GM03348 (cell line): ENCODE data around the gene GNAT3.

Experiments
- DNase-seq: peaks from one replicate; pipeline ENCODE4 v3.0.0; 2012; ENCODE audit warnings: low spot score

Gene GNAT3

DNA sequence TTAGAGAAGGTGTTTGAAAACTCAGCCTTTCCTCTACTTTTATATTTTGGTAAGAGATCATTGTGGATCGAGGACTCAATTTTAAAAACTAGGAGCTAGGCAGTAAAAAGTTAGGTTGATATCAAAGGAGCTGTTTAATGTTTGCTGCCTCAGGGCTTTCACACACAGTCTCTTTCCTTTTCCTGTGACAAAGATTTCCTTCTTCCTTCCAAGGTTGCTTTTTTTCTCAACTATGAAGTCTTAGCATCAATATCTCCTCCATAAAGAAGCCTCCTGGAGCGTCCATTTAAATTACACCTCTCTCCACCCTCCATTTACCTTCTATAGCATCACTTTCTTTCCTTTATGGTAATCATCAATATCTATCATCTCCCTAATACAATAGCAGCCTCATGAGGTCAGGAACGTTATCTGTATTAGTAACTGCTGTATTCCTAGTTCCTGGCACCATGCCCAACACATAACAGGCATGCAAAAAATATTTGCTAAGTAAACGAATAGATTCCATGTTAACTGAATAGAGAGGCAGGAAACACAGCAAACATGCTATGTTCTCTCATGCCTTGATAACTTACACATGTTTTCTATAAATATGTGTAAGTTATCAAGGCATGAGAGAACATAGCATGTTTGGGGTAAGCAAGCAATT lies 48.5 kb downstream of the GNAT3 start:
- DNase-seq = no peak

- no peak for DNase-seq
These were observed 51.0 kb downstream of the GNAT3 start for GRCh38 chr7:80460857-80461256.

DNA sequence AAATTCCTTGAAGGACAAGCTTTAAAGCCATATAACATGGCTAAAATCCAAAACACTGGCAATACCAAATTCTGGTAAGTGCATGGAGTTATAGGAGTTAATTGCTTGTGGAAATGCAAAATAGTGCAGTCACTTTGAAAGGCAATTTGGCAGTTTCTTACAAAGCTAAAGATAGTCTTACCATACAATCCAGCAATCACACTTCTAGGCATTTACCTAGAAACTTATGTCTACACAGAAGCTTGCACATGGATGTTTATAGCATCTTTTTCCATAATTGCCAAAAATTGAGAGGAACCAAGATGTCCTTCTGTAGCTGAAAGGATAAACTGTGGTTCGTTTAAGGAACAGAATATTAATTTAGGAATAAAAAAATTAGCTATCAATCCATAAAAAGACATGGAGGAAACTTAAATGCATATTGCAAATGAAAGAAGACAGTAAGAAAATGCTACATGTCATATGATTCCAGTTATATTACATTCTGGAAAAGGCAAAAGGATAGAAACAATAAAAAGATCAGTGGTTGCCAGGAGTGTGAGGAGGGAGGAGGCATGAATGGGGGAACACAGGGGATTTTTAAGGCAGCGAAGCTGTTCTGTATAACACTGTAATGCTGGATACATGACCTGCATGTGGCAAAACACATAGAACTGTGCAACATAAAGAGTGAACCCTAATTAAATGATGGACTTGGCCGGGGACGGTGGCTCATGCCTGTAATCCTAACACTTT lies 51.9 kb downstream of the GNAT3 start:
- no peak for DNase-seq

DNA sequence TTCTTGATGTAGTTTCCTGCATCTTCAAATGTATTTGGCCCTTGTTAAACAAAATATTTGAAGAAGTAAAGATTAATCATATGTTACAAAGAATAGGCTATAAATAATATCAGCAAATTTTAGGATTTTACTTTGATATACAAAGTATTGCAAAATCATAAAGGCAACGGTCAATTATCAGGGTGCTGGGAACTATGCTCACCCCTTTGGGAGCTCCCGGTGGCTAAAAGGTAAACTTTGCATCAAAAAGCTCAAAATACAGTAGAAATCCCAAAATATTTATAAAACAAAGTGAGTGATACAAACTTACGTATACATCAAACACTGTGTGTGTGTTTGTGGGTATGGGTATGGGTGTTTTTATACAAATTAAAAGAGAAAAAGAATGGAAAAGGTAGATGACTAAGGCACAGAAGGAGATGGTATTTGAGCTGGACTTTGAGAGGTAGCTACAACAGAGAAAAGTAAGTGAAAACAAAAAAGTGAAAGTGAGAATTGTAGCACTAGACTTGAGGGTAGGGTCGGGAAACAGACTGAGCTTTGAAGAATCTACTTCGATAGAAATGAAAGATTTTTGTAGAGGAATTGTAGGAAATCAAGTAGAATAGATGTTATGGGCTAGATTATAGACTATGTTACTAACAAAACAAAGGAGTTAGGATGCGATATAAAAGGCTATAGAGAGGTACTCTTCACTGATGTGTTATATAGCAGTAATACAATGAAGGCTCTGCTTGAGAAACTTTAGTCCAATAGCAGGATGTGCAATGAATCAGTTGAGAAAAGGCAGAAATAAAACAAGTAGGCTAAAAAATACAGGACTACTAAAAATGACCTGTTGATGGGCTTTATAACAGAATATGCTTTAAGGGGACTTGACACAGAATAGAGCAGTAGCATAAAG lies 52.8 kb downstream of the GNAT3 start:
- DNase-seq = no peak

DNA sequence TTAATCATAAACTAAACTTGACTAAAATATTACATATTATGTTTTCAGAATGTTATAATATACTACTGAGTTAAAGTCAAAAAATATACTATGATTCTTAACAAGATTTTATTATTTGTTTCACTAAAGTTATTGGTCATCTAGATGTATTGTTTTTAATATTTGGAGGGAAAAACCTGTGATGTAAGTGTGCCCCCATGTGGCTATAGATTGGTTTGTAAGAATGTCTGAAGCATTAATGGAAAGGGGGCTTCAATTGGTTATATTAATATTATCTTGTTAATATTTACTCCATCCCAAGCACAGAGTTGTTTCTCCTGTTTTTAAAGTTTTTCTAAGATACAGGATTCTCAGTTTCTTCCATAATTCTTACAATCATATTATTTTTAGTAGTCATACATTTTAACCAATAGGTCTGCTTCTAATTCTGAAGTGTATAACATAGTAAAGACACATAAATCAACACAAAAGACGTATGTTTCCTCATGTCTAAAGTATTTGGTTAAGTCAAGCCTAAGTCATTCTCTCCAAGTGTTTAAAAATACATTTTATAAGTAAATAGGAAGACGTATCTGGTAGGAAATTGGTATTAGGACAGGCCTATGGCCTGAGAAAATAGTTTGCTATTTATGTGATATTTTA lies 58.0 kb downstream of the GNAT3 start:
- DNase-seq = peak; percentile 23

- DNase-seq = peak; percentile 15
These were observed 61.1 kb downstream of the GNAT3 start for GRCh38 chr7:80450621-80451308.

DNA sequence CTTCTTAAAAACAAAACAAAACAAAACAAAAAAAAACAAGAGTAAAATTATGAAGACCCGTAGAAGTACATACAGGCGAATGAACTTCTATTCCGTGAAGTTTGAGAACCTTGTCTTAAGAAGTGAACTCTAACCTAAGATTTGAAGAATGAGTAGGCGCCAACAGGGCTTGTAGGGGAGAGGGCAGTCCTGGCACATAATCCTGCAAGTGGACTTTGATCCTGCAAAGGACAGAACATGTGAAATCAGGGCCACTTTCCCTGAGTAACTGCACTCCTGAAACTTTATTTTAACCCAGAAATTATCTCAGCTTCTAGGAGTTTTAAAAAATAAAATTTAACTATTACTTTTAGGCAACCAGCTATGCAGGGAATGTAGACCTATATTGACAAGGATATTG lies 62.0 kb downstream of the GNAT3 start:
- DNase-seq = no peak

GRCh38 chr7:80445351-80445750 lies 66.5 kb downstream of the GNAT3 start:
- DNase-seq = no peak

GRCh38 chr7:80444811-80445210 lies 67.1 kb downstream of the GNAT3 start:
- DNase-seq = no peak

DNA sequence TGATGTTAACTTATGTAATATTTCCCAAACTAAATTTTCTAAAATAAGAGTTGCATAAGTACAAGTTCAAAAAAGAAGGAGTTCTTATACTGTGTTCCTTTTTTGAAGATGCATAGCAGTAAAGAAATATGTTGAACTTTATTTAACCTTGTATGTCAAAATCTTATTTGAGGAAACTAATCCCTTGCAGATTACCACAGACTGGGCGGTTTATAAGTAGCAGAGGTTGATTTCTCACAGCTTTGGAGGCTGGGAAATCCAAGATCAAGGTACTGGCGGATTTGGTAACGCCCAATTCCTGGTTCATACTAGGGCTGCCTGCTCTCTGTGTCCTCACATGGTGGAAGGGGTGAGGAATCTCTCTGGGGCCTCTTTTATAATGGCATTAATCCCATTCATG lies 68.5 kb downstream of the GNAT3 start:
- no peak for DNase-seq

DNA sequence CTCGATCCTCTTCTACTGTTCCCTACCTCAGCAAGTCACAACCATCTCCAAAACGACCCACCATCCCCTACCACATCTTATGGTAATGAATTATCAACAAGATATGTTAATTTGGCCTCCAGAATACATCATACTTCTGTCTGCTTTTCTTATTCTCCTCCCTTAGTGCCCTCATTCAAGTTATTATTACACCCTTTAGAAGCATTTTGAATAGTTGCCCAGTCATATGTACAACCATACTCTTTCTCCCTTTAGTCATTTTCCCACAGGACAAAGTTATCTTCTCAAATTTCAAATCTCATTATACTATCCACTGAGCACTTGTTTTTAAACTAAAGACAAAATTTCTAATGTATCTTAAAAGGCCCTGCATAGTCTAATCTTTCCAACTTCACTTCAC lies 71.0 kb downstream of the GNAT3 start:
- DNase-seq = no peak

GRCh38 chr7:80439894-80440821 lies 71.7 kb downstream of the GNAT3 start:
- peak; percentile 66 for DNase-seq

GRCh38 chr7:80435521-80435920 lies 76.3 kb downstream of the GNAT3 start:
- DNase-seq = no peak

DNA sequence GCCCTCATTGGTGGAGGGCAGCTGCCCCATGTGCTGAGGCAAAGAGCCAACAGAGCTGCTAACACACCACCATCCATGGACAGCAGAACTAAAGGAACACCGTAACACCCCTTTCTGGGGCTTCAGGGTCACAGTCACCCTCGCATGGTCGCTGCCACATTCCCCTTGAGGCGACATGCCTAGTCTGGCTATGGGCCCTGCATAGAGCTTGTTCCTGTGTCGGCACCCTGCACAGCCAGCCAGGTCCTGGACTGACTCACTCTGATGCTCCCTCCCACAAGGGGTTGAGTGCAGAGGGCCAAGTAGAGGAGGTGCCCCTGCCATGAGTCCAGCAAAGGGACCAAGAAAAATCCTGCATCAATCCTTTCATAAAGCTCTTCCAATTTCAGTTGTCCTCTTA lies 77.8 kb downstream of the GNAT3 start:
- no peak for DNase-seq

- DNase-seq = no peak
These were observed 79.7 kb downstream of the GNAT3 start for GRCh38 chr7:80432166-80432565.

GRCh38 chr7:80429181-80429580 lies 82.7 kb downstream of the GNAT3 start:
- DNase-seq = no peak

DNA sequence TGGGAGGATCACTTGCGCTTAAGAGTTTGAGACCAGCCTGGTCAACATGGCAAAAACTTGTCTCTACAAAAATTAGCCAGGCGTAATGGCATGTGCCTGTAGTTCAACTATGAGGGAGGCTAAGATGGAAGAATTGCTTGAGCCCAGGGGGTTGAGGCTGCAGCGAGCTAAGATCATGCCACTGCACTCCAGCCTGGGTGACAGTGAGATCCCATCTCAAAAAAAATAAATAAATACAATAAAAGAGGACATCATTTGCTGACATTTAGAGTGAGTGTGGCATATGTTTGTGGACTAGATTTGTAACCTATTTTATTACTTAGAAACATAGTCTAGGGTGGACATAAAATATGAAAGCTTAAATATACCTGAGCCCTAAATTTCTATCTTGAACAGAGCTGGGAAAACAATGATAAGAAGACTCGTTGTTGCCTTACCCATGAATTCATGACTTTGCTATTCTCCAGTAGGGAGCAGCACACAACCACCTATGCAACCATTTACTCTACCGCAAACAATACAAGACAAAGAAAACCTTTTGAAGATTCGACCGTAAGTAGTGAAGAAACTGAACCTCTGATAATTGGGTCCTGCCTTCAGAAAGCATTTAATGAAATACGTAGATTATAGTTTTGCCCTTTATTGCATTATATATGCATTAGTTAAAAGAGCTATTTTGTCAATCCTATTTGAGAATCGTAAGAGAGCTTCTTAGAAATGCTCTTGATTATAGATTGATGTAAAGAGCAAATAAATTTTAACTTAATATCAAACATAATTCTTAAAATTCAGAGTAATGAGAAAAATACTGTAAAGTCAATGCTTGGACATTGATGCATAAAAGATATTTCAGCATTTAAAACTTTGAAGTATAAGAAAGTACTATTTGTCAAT lies 83.5 kb downstream of the GNAT3 start:
- peak; percentile 64 for DNase-seq

DNA sequence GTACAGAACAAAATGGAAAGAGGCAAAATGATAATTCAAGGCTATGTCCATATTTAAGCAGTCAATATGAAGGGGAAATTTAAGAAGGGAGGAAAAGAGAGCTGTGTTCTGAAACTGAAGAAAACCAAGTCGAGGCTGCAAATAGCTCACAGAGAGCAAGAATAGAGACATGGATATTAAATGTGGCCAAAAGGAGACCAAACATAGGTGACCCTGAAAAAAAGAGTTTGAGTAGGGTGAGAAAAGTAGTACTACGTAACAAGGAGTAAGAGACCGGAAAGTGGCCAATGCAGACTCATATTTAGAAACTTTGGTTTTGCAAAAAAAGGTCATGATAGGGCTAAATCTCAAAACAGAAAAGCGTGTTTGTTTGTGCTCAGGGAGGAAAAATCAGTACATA lies 84.6 kb downstream of the GNAT3 start:
- no peak for DNase-seq

GRCh38 chr7:80420876-80421275 lies 91.0 kb downstream of the GNAT3 start:
- DNase-seq = no peak
